GM21723 (cell line): ENCODE data around the gene SLC35B1.
A peak's percentile ranks its signal among the peaks of the same experiment; 100 is the strongest.

Source experiments
- ATAC-seq: cut with Tn5 transposase; IDR thresholded peaks from one replicate; pipeline ENCODE4 v1.9.1; 2021; ENCODE audit warnings: mild to moderate bottlenecking, moderate library complexity; ENCODE audit not compliant: unreplicated experiment

Gene SLC35B1

DNA sequence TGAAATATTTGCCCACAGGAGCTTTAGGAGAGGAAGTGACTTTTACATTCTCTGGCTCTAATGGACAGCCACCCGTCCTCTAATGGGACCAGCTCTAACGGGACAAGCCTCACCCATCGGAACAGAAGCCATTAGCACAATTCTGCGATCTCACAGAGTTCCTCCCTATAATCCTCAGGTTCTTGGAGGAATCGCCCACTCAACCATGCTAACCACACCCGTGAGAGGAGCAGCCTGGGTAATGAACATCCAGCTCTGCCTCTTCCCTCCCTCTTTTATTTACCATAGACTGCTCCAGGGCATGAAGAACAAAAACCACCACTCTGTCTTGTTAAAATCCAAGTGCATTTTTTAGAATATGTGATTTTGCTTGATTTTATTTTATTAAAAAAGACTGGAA is 6.8 kb downstream of the SLC35B1 start:
- no peak for ATAC-seq

DNA sequence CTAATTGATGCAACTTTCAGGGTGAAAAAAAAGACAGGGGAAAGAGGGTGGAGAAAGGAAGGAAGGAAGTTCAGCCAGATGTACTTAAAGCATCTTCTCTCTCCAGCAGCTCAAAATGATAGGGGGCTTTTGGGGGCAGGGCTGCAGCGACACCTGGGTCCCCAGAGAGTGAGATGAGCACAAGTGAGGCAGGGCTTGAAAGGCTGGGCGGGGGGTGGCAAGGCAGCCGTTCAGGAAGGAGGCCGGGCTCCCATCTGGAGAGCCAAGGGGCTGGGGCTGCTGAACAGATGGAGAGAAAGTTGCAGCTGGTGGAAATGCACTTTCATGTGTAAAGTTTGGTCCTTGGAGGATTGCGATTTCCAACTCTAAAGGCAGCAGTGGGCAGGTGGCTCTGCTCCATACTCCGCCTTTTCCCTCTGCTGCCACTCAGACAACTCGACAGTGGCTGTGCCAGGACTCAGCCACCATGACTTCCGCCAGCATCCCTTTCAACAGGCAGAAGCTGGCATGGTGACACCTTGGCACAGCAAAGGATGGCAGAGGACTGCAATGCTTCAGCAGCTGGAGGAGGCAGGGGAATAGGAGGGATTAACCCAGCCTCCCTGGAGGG is 7.7 kb downstream of the SLC35B1 start:
- no peak for ATAC-seq

GRCh38 chr17:49698005-49698404 is 9.8 kb downstream of the SLC35B1 start:
- ATAC-seq, result no peak

GRCh38 chr17:49696233-49696761 is 11.5 kb downstream of the SLC35B1 start:
- ATAC-seq, result peak; percentile 65

DNA sequence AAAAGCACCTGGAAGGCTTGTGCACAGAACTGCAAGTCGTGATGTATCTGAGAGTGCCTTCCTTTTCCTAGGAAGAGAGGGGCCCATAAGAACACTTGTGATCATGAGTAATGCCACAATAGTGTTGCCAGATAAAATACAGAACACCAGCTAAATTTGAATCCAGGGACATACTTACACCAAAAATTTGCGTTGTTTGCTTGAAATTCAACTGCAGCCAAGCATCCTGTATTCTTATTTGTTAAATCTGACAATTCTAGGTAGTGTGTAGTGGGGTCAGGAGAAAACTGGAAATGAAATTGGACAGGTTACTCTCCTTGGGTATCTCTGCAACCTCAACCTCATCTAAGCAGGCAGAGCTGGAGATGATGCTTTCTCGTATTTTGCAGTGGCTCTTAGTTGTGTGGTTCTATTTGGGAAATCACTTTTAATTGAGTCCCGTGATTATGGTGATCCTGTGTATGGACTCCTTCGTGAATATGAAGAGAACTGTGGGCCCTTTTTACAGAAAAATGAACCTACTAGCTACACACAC is 12.0 kb downstream of the SLC35B1 start:
- ATAC-seq, result no peak

DNA sequence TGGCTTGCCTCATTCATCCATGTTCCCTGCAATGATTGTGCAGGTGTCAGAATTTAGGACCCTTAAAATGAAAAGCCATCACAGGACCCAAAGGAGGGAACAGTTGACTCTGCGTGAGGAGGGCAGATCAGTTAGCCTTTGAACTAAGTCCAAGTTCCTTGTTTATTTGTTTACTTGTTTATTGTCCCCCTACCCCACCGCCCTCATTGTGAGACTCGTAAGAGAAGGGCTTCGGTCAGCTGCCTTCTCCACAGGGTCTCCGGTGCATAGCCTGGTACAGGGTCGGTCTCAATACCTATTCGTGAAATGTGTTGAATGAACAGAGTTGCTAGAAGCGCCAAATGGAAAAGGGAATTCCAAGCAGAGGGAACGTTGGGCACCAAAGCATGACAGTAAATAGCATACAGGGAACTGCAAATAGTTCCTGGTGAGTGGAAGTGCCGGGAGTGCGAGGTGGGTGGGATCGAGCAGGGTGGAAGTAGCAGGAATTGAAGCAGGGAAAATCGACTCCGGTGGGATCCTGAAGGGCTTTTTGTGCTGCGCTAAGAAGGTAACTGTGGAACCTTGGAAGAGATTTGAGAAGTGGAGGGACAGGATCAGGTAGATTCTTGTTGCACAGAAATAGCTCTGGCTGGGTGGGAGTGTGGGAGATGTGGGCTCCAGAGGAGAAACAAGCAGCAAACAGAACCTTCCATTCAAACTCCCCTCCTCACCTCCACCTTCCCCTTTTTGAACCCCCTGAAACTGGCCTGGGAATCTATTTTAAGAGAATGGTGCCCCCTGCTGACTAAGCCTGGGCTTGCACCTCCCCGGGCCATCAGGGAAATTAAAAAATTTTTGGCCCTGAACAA is 12.7 kb downstream of the SLC35B1 start:
- no peak for ATAC-seq

DNA sequence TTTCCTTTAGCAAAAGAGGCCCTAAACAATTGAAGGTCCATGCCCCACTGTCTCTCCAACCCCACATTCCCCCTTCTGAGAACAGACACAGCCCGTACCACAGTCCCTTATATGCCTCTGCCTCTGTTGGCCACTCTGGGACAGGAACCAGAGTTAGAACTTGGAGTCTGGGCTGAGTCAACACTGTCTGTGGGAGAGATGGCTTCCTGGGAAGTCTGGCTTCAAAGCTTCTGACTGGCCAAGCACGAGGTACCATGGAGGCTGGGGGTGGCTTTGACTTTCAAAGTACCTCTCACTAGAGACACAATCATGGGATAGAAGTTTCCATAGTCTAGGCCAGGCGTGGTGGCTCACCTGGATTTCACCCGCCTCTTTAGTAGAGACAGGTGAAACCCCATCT is 15.0 kb downstream of the SLC35B1 start:
- no peak for ATAC-seq

GRCh38 chr17:49691677-49692191 is 16.0 kb downstream of the SLC35B1 start:
- ATAC-seq, result no peak

GRCh38 chr17:49691086-49691676 is 16.6 kb downstream of the SLC35B1 start:
- no peak for ATAC-seq

DNA sequence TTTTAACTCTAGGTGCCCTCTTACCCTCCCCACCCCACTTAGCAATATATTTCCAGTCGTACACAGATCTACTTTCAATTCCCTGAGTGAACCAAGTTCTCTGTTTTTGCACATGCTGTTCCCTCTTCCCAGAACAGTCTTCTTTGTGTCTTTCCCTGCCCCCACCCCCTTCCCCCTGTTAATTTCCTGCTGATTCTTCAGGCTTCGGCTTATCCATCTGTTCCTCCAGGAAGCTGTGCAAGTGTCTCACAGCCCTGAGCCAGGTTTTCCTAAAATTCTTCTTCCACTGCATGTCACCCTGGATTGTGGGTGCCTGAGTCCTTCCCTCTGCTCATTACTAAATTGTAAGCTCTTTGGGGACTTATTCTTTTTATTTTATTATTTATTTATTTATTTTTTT is 17.5 kb downstream of the SLC35B1 start:
- no peak for ATAC-seq

DNA sequence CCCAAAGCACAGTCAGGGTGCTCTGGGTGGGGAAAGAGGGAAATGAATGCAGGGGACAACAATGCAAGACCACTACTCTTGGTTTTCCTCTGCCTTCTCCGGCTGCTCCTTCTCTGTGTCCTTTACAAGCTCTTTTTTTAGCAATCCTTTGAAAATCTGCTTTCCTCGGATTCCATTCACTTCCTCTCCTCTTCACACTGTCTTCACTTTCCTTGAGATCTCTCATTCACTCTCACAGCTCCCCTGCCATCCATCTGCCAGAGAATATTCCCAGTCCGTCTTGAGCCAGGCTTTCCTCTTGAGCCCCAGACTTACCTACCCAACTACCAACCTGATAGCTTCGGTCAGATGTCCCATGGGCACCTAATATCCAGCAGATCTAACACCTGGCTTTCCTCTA is 18.9 kb downstream of the SLC35B1 start:
- ATAC-seq, result no peak

- no peak for ATAC-seq
Observed at GRCh38 chr17:49687878-49688491, 19.8 kb downstream of the SLC35B1 start.

GRCh38 chr17:49681106-49681979 is 26.4 kb downstream of the SLC35B1 start:
- ATAC-seq, result no peak

DNA sequence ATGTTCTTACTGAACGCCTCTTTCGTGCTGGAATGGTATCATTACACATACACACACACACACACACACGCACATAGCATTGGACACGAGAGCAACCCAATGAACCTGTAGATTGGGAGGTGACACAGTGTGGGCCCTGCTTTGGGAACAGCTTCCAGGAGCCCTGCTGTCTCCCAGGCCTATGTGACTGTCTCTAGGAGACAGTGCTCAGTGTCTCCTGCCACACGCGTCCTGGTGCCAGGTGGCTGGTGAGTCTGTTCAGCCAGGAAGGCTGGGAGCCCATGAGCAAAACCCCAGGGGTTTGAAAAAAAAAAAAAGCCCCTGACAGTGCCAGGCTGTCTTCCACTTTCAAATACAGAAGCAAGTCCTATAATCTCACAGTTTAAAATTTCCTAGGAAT is 27.4 kb downstream of the SLC35B1 start:
- ATAC-seq, result no peak

GRCh38 chr17:49677933-49678847 is 29.6 kb downstream of the SLC35B1 start, which contains the start of gene SPOP:
SPOP (minus strand) TSS chr17:49678097; CDS start chr17:49622810, 55,287 bp downstream.
- peak; percentile 67 for ATAC-seq

DNA sequence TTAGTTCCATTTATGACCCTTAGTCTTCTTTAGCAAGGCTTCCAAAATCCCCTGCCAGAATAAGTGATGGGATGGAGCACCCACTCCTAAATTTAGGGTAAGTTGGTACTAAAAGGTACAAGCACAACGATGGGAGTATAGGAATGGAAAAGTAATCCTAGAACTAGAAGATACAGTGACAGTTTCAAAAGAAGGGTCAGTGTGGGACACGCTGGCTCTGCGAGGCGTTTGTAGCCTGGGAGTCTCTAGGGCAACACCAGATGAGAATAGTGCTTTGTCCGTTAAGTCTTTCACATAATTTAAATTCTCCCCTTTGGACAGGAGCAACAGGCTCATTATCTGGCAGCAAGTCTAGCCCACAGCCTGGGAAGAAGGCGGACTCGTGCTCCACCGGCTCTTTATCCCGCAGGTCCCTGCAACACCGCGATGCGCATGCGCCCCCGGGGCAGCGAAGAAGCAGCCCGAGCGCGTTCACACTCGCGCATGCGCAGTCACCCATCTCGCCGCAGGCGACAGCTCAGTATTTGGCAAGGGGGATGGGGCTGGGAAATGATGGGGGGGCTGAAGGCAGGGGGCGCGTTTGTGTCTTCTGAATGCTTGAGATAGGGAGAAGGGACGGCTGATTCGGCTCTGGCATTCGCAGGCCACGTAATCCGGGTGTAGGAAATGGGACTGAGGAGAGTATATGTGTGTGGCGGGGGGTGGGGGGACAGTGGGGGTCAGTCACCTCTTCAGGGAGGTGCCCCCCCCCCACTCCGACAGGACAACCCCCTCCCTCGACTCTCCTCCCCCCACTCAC is 30.4 kb downstream of the SLC35B1 start:
- peak; percentile 49 for ATAC-seq

GRCh38 chr17:49676276-49676868 is 31.4 kb downstream of the SLC35B1 start:
- ATAC-seq, result peak; percentile 70

DNA sequence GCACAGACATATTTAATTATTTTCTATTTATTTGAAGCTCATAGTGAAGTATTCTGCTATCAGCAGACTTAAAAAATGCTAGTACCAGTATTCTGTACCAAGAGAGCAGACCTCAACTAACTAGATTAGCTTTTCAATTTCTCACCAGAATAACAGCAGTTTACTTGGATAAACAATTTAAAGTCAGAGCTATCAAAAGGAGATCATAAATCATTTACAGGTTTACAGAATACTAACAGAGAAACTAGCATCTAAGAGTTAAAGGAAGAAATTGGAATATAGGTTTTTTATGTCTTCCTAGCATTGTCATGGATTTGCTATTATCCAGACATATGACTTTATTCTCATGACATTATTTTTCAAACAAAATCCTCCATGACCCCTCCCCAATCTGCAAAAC is 33.3 kb downstream of the SLC35B1 start:
- no peak for ATAC-seq
